RWPE1 (cell line): ENCODE results near the gene MRS2.

ENCODE experiments used
- CTCF ChIA-PET: fragments of 350-600 bp; sonication (Branson Sonifier 250); formaldehyde crosslinking; extraction: SDS; loops from one replicate; lab custom pipeline; 2021; lab: Yijun Ruan, JAX
- POLR2A ChIA-PET: fragments of 400-600 bp; formaldehyde crosslinking; extraction: SDS; loops from one replicate; lab custom pipeline; 2020; ENCODE audit warnings: antibody characterized with exemption; ENCODE audit not compliant: low non-redundant PET; lab: Yijun Ruan, JAX
- DNase-seq: peaks from one replicate; pipeline ENCODE4 v3.0.0; 2012; ENCODE audit warnings: low spot score
- H3K27ac ChIP-seq: fragments of 450-650 bp; 2 replicates; pipeline ENCODE4 v1.5.1; 2017
- CTCF ChIP-seq: fragments of 450-650 bp; conservative IDR thresholded peaks from 2 replicates; pipeline ENCODE4 v1.5.1; 2017; ENCODE audit warnings: low read depth, mild to moderate bottlenecking

MRS2 gene

GRCh38 chr6:24441599-24441904, 38.8 kb downstream of the MRS2 start:
- H3K27ac ChIP-seq, result no peak overlapping the region
- ChIA-PET POLR2A (no interaction called here), CTCF (interaction anchor here (0.8 to 1.4 kb wide), 2 partner anchors 11 to 15 kb away, joined by 3 to 4 read pairs; no protein-coding TSS in a partner anchor)
- TF ChIP-seq CTCF, result no peak
- DNase-seq, result no peak

- no peak for TF ChIP-seq CTCF
- no peak overlapping the region for H3K27ac ChIP-seq
- CTCF ChIA-PET, result no interaction called here
- POLR2A ChIA-PET, result no interaction called here
- DNase-seq, result no peak
Observed at GRCh38 chr6:24444588-24444987, 41.9 kb downstream of the MRS2 start.

GRCh38 chr6:24445704-24446103, 43.0 kb downstream of the MRS2 start:
- ChIA-PET POLR2A (no interaction called here), CTCF (interaction anchor here (0.7 kb wide), 1 partner anchor 345 kb away, joined by 3 read pairs; no protein-coding TSS in a partner anchor)
- TF ChIP-seq CTCF, result no peak
- no peak overlapping the region for H3K27ac ChIP-seq
- DNase-seq, result no peak

DNA sequence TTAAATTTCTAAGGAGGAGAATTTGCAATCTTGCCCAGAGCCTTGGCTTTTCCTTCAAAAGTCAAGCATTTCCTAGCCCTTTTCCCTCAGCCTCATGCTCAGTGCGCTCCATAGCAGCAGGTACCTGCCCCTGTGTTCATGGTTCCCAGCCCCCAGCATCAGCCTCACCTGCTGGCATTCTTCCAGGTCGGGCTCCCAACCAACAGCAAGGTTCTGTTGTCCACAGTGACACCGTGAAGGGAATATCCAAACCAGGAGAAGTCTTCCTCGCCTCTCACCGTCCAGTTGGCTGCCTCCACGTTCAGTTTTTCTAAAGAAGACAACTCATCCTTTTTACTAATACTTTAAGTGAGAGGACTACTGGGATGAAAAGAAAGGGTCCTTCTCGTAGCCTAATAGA, 43.9 kb downstream of the MRS2 start:
- no peak for TF ChIP-seq CTCF
- H3K27ac ChIP-seq, result no peak overlapping the region
- DNase-seq, result no peak
- ChIA-PET POLR2A (no interaction called here), CTCF (no interaction called here)

DNA sequence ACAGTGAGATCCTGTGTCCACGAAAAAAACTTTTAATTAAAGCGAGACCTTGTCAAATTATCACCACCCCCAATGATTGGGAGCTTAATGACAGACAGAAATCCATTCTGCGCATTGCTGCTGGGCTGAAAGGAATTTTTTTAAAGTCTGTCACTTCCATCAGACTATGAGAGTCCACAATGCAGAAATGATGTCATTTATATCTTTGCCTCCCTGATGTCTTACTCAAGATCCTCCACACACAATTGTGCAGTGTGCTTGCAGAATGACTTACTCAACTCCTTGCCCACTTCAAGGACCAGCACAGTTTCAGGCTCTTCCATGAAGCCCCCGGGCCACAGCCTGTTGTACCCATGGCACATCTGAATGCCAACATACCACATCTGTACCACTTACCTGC, 45.7 kb downstream of the MRS2 start:
- ChIA-PET POLR2A (no interaction called here), CTCF (no interaction called here)
- no peak for TF ChIP-seq CTCF
- H3K27ac ChIP-seq, result no peak overlapping the region
- DNase-seq, result no peak

DNA sequence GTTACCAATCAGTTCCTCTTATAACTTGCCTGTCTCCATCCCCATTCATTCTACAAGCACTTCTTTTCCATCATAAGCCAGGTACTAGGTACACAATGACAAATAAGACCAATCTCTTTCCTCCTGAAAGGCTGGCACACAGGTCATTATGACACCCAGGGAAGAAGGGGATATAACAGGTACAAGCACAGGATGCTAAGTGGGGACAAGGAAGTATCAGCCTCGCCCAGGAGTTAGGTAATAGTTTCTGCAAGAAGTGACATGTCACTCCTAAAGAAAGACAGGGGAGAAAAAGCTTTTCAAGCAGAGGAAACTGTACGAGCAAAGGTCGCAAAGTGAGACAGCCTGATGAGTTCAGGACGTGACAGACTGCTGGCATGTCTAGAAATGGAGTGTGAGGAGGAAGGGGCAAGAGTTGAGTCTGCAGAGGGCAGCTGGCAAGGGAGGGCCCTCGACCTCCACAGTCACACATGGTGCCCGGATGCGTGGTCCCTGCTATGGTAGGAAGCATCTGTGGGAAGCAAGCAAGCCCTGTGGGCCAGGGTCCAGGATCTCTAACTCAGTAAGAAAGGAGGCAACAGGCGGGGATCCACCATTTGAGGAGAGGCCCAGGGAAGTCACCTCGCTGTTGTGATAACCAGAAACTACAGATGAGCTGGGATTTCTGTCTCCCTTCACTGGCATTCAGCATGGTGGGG, 46.2 kb downstream of the MRS2 start:
- no peak overlapping the region for H3K27ac ChIP-seq
- CTCF ChIA-PET, result no interaction called here
- DNase-seq, result no peak
- POLR2A ChIA-PET, result interaction anchor here (0.5 kb wide), 1 partner anchor 43 kb away, joined by 11 read pairs; no protein-coding TSS in a partner anchor
- no peak for TF ChIP-seq CTCF
